HG03045 (cell line): ENCODE data around the gene H2AZ2.
"Not testable (repeated sequence)": the region's sequence is repeated elsewhere in the genome, so short reads cannot be mapped to it uniquely, and the experiment has no call there.

ENCODE experiments used
- ATAC-seq: cut with Tn5 transposase; IDR thresholded peaks from one replicate; pipeline ENCODE4 v1.9.1; 2021; ENCODE audit warnings: mild to moderate bottlenecking, moderate library complexity; ENCODE audit not compliant: unreplicated experiment

The H2AZ2 gene

GRCh38 chr7:44823255-44823781 lies 24.6 kb downstream of the H2AZ2 start:
- ATAC-seq, result no peak

GRCh38 chr7:44819292-44819691 lies 28.6 kb downstream of the H2AZ2 start:
- no peak for ATAC-seq

GRCh38 chr7:44814919-44815318 lies 33.0 kb downstream of the H2AZ2 start:
- ATAC-seq, result no peak

- ATAC-seq, result no peak
Measured at GRCh38 chr7:44811571-44811970, 36.3 kb downstream of the H2AZ2 start.

- ATAC-seq, result no peak
Measured at GRCh38 chr7:44811093-44811492, 36.8 kb downstream of the H2AZ2 start.

- no peak for ATAC-seq
Measured at GRCh38 chr7:44808914-44809393, 38.9 kb downstream of the H2AZ2 start.

GRCh38 chr7:44805950-44806349 lies 41.9 kb downstream of the H2AZ2 start:
- ATAC-seq, result no peak

GRCh38 chr7:44803828-44804519 lies 43.9 kb downstream of the H2AZ2 start:
- not testable (repeated sequence) for ATAC-seq

- no peak for ATAC-seq
Measured at GRCh38 chr7:44802418-44803025, 45.4 kb downstream of the H2AZ2 start.

- ATAC-seq, result no peak
Measured at GRCh38 chr7:44801890-44802289, 46.0 kb downstream of the H2AZ2 start.

GRCh38 chr7:44799939-44800338 lies 47.9 kb downstream of the H2AZ2 start:
- no peak for ATAC-seq

- ATAC-seq, result no peak
Measured at GRCh38 chr7:44798649-44799305, 49.1 kb downstream of the H2AZ2 start.

- peak; percentile 38 for ATAC-seq
Measured at GRCh38 chr7:44797329-44798258, 50.3 kb downstream of the H2AZ2 start.

- ATAC-seq, result peak; percentile 89
Measured at GRCh38 chr7:44796504-44797328, 51.2 kb downstream of the H2AZ2 start, which contains the start of gene PPIA. PPIA (plus strand) TSS chr7:44796681; CDS start chr7:44796725, 44 bp downstream.

- peak; percentile 12 for ATAC-seq
Measured at GRCh38 chr7:44796034-44796503, 51.8 kb downstream of the H2AZ2 start.

GRCh38 chr7:44794331-44794730 lies 53.6 kb downstream of the H2AZ2 start:
- ATAC-seq, result no peak

- no peak for ATAC-seq
Measured at GRCh38 chr7:44793919-44794318, 54.0 kb downstream of the H2AZ2 start.

- ATAC-seq, result no peak
Measured at GRCh38 chr7:44791278-44792219, 56.3 kb downstream of the H2AZ2 start.
